Stimulated activated CD8-positive, alpha-beta memory T cell treated with anti-CD3 and anti-CD28 coated beads, Interleukin-7, amount 100 ng/mL, for 1 hour (primary cell): ENCODE results near the gene TAPT1.

Experiments used
- DNase-seq, 2 donors: peaks; one replicate each; pipeline ENCODE4 v3.0.0-alpha.2; 2020; ENCODE audit warnings: low read depth in 2 of 2

TAPT1 gene

DNA sequence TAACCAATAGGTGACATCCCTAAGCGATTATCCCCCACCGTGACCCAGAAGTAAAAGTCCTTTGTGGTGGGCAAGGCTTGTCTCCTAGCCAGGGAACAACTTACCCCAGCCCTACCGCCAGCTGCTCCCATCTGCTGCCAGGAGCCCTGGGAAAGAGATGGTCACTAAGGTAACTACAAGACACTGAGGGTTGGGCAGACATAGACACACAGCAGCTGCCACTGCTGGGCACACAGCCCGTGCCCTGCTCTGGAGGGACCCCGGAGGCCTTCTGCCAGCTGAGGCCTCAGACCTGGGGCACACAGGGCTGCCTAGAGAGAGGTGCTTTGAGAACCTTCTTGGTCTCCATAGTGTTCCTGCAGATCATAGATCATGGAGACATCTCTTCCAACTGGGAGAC, 89.4 kb downstream of the TAPT1 start:
- DNase-seq, result no peak

DNA sequence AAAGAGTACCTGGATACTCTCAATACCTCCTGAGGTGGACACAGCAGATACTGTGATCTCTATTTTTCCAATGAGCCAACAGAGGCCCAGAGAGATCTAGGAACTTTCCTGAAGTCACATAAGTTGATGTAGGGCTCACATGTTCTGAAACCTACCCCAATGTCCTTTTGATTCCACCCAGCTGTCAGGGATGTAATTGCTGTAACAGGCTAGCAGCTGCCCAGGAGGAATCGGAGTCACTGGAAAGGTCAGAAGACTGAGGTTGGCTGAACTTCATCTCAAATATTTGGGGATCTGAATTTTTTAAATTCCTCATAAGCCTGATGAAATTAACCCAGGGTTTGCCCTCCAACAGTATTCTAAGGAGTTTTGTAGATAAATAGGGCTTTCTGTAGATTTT, 90.0 kb downstream of the TAPT1 start:
- no peak for DNase-seq

DNA sequence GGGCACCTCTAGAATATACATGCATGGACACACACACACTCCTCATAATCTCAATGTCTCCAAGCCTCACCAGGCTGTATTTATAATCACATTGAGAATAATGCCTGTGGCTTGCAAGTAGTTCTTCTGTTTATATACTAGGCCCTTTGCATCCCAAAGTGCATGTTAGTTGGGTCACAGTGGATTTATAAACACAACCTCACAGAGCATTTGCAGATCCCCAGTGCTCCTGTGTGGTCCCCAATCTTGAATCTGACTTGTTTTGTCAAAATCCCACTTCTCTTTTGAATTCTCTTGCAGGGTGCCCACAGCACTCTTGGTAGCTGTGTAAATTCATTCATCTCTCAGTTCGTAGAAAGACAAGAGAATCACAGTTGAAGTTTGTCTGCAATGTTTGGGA, 92.9 kb downstream of the TAPT1 start:
- no peak for DNase-seq

DNA sequence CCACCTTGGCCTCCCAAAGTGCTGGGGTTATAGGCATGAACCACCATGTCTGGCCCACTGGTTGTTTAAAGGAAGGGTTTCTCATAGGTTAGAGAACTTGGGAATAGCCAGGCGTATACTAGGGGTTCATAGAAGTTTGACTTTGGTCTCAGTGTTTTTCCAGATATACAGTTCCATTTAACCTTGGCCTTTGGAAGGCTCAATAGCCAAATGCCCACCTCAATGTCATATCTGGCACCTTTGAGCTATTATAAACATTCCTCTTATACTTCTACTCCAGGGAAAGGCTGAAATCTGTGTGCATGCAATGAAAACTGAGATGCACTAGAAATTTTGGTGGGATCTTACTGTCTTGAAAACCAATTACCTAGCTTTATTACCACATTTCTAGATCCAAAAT, 95.0 kb downstream of the TAPT1 start:
- DNase-seq, result no peak

DNA sequence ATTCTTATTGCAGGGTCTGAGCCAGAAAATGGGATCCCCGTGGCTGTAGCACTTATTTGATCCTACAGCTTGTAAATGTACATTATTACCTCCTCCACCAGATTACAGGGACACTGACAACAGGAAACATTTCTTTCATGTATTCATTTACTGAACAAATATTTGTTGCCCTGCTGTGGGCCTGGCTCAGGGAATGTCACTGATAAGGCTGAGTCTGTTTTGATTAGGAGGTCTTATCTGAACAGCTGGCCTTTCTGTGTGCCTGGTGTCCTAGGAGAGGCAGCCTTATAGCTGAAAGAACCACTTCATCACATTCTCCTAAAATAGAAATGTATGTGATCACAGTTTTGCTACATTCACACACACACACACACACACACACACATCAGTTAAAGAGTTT, 96.9 kb downstream of the TAPT1 start:
- DNase-seq, result no peak

DNA sequence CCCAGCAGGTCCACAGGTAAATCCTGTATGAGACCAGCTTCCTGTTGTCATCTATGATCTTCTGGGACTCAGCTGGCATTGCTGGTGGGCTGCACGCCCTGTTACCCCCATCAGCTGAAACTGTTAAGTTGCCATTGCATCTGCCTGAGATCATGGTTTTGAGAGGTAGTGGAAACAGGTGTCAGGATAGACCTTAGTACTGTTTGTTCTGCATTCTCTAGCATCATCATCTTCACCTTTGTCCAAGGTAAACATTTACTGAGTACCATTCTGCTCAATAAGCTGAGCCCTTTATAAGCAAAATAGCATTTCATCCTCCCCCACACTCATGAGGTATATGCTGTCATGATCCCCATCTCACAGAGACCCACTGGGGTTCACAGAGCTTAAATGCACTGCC, 99.6 kb downstream of the TAPT1 start:
- DNase-seq, result no peak

DNA sequence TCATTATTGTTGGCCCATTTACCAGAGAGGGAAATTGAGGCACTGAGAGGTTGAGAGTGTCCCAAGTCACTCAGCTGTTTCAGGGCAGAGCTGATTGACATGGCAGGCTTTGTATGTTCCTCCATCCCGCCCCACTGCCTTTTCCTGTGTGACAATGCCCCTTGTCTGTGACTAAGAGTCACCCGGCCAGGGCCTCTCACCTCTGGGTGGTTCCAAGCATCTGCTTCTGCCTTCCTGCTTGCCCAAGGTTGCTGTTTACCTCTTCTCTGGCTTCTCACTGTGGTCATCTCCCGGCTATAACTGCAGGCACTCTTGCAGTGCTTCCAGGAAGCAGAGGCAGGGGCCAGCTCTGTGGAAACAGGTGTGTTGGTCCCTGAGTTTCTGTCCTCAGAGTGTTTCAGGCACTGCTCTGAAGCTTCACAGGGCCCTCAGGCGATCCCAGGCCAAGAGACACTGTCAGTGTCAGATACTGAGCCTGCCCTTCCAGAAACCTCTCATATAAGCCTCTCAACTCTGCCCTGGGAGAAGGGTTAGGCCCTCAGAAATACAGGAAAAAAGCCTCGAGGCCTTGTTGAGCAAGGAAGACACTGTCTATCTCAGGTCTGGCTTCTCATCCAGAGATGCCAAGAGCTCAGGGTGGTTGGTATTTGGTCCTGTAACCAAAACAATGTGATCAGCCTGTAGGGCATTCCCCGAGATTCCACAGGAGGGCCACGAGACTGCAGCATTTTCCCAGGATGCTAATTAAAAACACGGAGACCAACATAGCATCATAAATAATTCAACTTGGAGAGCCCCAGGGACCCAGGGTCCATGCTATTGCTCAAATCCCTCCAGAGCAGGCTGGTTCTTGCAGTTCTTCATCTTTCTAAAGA, 100.5 kb downstream of the TAPT1 start:
- DNase-seq, result no peak

DNA sequence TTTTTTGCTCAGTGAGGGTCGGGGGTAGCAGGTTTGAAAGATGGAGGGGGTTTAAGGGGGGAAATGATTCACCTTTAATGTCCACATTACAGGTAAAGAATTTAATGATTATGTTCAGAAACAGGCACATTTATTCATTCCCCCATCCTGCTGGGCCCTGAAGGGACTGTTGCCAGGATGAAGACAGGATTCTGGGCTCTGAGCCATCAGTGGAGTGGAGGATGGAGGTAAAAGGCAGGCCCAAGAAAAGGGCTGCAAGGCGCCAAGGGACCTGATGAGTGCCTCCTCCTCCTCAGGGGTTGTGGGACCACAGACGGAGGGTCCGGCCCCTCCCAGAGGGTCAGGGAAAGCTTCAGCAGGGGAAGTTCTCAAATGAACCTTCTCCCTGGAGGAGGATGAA, 102.0 kb downstream of the TAPT1 start:
- no peak for DNase-seq

DNA sequence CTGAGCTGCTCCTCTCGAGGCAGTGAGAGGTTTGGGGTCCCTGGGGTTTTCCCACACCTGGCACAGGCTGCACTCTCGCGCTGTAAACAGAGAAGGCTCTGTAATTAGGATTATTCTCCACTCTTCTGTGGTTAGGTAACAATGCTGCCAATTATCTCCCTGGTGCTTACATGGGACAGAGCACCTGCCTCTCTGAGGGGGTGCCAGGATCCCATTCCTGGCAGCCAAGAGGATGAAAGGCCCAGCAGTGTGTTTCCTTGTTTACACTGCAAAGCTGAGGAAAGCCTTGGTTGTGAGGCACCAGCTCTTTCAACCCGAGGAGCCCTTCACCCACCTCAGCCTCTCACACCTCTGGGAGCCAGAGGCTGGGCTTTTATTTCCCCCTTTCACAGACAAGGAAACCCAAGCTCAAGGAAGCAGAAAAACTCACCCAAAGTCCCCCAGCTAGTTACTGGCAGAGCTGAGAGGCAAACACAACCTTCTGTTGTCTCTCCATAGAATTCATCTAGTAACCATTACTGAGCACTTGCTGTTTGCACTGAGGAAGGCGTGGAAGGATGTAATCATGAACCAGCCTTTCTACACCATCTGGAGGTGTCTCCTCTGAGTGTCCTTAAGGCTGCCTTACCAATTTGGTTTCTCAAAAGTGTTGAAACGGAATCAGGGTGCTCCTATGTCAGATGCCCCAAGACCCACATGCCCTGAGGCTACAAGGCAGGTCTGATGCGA, 102.8 kb downstream of the TAPT1 start:
- no peak for DNase-seq

DNA sequence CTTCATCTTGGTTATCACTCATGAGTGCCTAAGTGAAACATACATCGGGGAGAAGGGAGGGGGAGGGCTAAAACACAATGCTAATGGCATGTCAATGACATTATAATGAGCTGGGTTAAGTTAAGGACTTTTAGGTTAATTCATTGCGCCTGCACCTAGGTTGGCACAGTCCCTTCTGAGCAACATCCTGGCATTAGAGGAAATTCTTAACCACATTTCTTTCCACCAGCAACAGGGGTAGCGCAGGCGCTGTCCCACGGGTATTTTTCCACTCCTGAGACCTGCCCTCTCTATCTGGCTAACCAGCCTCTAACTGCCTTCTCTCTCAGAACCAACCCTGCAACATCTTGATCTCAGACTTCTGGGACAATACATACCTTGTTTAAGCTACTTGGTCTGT, 103.5 kb downstream of the TAPT1 start:
- DNase-seq, result peak in 1 of 2 donors; percentile 12

DNA sequence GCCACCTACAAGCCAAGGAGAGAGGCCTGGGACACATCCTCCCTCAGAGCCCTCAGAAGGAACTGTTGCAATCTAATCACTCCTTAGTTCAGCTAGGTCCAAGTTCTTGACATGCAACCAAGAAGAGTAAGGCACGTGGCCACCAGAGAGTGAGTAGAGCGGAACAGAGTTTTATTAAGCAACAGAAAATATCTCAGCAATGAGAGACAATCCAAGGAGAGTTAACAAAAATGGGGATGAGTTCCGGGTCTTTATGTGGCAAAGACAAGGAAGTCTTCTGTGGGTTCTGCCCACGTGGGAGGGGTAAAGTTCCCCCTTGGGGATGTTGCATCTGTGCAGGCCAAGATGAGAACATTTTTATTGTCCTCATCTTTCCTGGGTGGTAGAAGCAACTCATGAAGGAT, 104.0 kb downstream of the TAPT1 start:
- no peak for DNase-seq

DNA sequence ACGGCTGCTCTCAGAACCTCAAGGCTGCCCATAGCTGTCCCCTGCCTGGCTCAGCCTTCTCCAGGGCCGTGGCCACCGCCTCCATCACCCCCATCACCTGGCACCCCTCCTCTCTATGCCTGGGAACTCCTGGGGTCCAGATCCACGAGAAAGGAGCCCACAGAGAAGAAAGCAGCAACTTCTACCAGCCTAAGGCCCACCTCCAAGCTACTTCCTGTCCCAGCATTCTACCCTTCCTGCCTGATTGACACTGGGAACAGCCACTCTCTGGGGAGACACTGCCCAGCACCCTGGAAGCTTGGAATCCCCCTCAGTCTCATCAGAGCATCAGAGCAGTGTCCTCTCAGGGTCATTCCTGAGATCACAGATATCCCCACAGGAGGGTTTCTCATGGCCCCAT, 105.6 kb downstream of the TAPT1 start:
- DNase-seq, result no peak

DNA sequence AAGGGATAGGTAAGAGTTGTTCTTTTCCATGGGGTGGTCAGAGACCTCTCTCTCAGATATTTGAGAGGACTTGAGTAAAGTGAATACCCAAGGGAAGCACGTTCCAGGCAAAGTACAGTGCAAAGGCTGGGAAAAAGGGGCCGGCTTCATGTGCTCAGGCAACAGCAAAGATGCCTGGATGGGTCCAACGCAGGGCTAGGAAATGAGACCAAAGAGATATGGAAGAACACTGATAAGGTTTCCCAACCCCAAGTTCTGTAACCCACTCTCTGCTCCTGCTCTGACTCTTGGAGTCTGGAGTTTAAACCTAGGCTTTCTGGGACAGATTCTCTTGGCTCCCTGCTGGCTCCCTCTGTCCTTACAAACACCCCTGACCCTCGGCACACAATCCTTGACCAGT, 106.3 kb downstream of the TAPT1 start:
- no peak for DNase-seq

DNA sequence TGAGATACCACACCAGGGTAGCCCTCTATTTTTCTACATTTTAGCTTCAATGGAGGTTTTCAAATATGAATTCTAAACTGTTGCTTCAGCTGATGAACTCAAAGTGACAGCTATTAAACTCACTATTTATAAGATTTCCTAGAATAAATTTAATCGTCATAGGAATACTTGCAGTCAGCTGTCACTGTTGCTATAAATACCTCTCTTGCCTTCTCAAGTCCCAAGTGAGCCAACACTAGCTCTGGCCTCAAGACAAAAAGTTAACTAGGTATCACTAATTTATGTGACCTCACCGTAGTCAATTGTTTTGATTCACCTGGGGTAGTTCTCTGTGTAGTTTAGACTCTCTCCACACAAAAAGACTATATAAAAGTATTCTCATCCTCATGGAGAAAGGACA, 108.2 kb downstream of the TAPT1 start:
- no peak for DNase-seq

DNA sequence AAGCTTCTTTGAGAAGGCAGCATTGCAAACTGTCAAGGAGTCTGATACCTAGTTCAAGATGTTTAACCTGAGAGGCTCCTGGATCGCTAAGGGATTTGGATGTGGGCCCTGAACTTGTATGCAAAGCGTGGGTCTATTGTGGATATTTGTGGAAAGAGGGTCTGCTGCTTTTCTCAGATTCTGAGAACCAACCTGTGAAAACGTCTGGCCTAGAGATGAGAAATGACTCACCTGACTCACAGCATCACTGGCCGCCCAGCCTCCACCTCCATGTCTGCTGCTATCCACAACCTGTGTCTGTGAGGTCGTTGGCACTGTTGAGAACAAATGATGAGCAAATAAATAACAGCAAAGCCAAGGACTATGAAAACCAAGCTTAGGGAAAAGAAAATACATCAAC, 109.1 kb downstream of the TAPT1 start:
- no peak for DNase-seq

DNA sequence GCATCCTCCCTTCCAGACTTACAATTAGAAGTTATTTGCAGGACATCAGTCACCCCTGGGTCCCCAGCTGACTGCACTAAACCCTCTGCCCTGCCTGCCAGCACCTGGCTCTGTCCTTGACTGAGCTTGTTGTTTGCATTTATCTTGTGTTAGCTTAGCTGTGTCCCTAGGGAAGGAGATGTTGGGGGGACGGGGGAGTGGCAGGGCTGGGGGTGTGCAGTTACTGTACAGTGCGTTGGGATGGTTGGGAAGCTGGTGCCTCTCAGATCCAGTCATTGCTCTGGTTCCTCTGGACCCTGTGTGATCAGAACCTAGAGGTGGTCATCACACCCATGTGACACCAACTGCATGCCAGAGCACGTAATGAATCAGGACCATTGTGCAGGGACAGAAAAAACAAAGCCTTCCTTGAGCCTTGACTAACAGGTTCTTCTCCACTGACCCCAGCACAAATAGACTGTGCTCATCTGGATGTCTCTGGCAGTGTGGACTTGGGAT, 109.7 kb downstream of the TAPT1 start:
- DNase-seq, result no peak

DNA sequence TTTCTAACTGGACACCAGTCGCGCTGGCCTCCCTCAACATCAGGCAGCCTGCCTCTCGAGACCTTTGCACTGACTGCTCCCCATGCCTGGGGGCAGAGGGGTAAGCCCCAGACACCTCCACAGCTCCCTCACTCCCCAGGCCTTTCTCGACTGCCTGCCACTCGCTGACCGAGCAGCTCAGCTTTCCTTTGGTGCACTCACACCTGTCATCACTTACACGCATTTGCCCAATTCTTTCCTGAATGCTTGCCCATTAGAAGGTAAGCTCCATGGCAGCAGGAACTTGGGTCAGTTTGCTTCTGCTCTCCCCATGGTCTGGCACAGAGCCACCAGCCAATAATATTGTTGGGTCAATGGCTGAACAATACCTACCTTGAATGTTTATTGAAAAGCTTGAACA, 110.3 kb downstream of the TAPT1 start:
- DNase-seq, result no peak

DNA sequence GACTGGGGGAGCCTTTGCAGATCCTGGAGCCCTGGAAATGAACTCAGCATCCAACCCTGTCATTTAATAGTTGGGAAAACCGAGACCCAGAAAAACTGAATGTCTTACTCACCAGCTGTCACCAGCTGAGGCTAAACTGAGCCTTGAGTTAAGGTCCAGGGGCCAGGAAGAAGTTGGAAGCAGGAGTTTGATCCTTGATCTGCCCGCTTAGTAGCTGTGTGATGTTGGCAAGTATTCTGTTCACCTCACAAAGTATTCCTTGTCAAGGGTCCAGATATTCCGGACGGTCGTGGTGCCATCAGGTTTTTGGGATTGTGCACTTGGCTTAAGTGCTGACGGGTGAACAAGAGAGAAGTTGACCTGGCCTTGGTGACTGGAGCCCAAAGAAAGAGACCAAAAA, 111.7 kb downstream of the TAPT1 start:
- no peak for DNase-seq

DNA sequence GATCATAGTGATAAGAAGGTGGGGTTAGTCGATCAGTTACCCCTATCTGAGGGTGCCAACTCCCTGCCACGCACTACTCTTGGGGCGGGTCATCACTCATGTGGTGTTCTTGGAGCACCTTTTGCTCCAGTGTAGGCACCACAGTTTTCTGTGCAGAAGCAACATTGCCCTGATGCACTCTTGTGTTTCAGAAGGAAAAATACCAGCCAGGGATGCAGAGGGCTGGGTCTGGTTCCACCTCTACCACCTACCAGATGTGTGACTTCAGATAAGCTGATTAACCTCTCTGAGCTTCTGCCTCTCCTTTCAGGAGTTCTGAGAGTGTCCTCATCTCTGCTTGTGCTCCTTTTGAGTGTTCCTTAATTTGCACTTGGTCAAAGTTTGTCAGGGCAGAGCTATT, 112.5 kb downstream of the TAPT1 start:
- no peak for DNase-seq

DNA sequence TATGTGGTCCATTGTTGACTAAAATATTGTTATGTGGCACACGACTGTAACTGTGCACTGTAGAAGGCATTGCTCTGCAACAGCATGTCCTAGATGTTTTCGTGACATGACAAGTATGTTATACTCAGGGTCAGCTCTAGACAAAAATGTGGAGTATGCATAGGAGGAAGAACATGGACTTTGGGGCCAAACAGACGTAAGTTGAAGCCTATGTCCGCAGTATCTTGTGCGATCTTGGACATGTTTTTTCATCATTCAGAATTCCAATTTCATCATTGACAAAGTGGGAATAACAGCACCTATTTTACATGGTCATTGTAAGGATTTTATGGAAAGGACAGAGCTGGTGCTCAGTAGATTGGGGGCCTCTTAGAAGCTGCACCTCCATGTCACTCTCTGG, 114.7 kb downstream of the TAPT1 start:
- DNase-seq, result no peak

DNA sequence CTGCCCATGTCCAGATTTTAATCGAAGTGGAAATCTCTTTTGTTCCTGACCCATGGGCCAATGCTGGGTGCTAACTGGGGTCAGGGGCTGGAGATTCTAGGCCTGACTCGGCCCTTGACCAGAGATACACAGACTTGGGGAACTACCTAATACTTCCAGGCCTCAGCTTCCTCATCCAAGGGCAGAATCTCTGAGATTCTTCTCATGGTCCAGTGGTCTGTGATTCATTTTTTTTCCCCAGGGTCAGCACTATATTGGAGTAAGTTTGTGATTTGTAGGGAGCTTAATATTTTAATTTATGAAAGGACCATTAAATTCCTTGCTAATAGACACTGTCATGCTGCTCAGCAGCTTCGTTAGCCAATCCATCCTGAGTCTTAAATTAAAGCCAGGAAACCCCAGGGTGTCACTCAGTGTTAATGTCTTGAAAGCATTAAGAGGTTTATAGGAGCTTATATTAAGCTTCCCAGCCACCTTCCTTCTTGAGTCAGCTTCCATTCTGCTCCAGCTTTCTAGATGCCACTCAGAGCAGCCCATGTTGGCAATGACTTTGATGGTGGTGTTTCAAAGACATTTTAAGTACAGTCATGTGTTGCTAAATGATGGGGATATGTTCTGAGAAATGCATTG, 115.5 kb downstream of the TAPT1 start:
- no peak for DNase-seq
